ENCODE results near the gene PTPRT.
"Not testable (repeated sequence)": the region's sequence is repeated elsewhere in the genome, so short reads cannot be mapped to it uniquely, and the experiment has no call there.

Gene PTPRT

DNA sequence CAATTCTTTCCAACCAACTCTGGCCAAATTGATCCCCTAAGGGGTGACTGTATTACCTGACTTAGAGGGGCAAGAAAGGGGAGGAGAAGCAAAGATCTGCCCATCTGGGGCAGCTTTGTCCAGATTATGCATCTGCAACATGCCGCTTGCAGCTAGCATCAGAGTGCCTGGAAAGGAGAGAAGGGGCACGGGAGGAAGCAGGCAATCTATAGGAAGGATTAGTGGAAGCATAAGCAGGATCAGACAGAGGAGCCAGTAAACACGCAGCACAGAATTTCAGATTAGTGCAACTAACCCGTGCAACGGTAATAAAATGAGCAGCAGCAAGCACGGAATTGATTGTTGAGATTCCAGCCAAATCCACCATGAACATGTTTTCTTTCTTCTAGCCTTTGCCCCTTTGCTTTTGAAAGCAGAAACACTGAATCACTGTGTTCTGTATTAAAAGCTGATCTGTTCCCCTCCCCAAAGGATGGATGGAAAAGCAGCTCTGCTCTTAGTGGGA, 927.9 kb downstream of the PTPRT start:
- DNase-seq: no peak

- DNase-seq: no peak
Observed at GRCh38 chr20:42260184-42260583, 929.5 kb downstream of the PTPRT start.

DNA sequence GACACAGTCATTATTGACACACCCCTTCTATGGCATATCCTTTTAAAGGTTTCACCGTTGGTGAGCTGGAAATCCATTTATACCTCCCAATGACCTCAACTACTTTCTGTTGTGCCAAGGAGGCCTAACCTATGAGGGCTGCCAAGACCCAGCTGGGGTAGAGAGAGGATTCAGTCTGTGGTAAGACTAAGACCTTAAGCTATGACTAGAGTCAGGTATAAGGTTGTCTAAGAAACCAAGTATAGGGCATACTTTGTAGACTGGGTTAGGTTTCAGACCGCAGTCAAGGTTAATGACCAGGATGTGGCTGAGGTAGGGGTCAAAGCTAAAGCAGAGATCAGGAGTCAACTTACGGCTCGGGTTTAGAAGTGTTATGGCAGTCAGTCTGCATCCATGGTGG, 930.3 kb downstream of the PTPRT start:
- DNase-seq: no peak

DNA sequence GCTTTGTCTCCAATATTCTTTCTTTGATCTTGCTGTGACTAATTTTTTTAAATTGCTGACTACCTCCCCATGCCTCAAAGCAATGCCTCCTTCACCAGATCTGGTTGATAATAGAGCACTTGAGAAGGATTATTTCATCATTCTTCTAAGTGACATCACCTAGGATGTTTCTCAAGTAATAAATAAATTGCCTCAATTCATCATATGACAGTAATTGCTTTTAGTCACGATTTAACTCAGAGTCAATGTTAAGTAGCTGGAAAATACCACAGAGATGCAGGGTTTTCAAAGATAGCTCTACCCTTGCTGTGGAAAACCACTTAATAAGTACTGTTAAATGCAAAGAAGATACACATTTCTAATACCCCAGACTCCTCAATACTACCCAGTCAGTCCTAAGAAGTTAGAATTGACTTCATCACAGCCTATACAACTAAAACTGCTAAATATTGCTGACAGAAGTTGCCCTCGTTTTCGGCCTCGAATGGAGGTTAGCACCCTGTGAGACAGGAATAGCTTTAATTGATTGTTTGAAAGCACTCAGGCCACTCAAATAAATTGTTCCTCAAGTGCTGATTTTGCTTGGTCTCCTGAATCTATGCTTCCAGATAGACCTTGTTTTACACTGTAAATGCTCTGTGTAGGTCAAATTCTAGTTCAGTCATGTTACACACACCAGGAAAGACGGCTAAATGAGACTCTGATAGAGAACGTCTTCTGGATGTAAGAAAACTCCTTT, 931.0 kb downstream of the PTPRT start:
- DNase-seq: no peak

DNA sequence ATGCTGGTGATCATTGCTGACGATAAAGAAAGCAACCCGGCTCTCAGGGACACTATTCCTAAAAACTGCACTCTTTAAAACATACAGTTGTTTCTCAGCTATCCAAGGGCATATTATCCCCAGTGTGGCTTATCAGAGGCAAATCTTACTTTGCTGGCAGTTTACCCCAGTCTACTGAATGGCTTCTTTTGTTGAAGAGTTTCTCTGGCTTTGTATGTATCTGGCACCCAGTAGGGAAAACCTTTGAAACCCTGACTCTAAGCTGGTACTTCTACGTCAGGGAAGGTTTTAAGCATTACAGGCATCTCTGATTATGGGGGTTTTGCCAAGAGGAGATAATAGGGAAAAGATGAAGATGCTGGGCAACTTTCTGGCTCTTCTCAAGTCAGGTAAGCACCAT, 933.9 kb downstream of the PTPRT start:
- no peak for DNase-seq

- DNase-seq: no peak
Observed at GRCh38 chr20:42254673-42255072, 935.0 kb downstream of the PTPRT start.

GRCh38 chr20:42252116-42252515, 937.6 kb downstream of the PTPRT start:
- DNase-seq: no peak

DNA sequence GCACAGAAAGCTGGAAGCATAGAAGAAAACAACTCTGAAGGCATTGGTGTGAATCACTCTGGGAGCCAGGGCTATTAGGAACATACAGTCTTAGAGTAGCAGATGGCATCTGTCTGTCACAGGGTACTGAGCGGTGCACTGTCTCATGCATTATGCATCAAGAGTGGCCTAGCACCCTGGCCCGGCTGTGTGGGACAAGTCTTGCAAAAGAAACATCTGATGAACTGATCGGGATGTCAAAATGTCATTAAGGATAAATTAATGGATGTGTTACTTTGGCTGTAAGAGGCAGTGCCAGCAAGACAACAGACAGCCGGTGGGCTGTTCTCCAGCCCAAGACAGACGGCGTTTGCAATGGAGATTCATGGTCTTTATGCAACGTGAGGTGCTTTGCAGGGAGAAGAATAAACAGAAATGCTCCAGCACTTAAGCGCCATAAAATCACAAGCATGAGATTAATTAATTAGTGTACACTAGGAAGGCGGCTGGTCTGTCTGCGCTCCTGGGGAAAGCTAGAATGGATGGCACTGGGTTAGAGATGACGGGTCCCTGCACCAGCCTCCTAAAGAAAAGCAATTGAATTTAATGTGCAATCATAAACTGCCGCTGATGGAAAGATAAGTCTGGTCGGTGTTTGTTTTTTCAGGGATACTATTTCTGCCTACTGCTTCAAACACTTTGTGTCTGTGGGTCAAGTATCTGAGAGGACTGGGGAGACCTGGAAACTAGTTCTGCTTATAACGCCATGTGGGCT, 970.9 kb downstream of the PTPRT start:
- no peak for DNase-seq

DNA sequence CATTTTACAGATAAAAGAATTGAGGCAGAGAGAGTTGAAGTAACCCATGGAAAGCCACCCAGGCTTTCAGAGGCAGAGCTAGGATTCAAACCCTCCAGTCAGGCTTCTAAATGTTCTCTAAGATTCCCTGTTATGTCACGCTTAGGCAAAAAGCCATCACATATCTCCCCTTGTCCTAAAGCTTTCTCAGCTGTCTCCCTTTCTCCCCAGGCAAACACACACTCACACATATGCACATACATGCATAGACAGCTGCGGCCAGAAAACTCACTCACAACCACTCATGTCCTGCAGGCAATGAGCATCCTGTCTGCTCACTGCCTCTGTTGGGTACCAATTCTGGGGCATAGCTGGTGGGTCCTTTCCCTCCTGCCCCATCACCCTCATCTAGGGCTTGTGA, 975.6 kb downstream of the PTPRT start:
- no peak for DNase-seq

GRCh38 chr20:42212391-42212790, 977.3 kb downstream of the PTPRT start:
- no peak for DNase-seq

GRCh38 chr20:42206557-42206956, 983.1 kb downstream of the PTPRT start:
- not testable (repeated sequence) for DNase-seq

GRCh38 chr20:42204109-42204660, 985.5 kb downstream of the PTPRT start:
- no peak for DNase-seq

- DNase-seq: no peak
Observed at GRCh38 chr20:42197599-42197998, 992.1 kb downstream of the PTPRT start.

- no peak for DNase-seq
Observed at GRCh38 chr20:42193119-42193518, 996.6 kb downstream of the PTPRT start.

- DNase-seq: no peak
Observed at GRCh38 chr20:42192321-42192720, 997.4 kb downstream of the PTPRT start.

DNA sequence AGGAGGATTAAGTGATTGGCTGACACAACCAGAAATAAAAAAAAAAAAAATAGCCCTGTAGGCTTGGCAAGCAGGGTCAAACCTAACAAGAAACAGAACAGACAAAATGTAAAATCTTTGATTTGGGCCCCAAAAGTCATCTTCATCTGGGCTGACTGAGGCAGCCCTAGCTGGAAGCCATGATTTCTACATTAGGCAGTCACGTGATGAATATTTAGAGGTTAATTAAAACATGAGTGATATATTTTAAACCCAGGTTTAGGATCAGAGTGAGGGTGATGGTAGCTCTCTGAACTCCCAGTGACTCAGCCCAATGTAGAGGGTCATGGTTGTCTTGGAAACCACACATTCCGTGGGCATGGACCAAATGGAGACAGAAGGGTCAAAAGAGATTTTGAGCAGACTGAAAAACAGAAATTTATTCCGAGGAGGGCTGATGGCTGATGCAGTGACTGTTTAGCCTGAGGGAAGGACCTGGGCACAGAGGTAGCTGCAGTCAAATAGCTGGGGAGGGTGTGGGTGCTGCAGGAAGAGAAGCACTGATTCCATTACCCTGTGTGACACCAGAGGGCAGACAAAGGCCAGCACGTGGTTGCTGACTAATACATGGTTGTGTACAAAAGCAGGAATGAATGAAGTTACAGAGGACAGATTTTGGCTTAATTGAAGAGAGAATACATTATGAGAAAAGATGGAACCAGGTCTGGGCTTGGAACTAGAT, 998.4 kb downstream of the PTPRT start:
- no peak for DNase-seq

- no peak for DNase-seq
Observed at GRCh38 chr20:42190084-42190483, 999.6 kb downstream of the PTPRT start.

- DNase-seq: no peak
Observed at GRCh38 chr20:42186337-42186736, 1003.4 kb downstream of the PTPRT start.

DNA sequence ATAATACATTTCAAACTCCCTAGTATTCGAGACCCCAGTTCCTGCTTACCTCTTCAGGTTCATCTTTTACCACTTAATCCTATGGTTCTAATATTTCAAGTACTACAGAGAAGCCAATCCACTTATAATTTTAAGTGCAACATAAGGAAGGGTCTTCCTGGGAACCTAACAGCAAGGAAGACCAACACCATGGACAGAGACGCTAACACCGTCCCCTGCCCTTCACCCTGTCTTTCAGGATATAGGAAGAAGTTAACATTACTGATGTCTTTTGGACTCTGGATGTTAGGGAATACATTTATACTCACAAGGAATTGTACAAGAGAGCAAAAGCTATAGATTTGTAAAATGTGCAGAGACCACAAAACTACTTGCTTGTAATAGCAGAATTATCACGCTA, 1006.6 kb downstream of the PTPRT start:
- no peak for DNase-seq

GRCh38 chr20:42181064-42181463, 1008.6 kb downstream of the PTPRT start:
- DNase-seq: no peak

- DNase-seq: no peak
Observed at GRCh38 chr20:42179768-42180167, 1009.9 kb downstream of the PTPRT start.

DNA sequence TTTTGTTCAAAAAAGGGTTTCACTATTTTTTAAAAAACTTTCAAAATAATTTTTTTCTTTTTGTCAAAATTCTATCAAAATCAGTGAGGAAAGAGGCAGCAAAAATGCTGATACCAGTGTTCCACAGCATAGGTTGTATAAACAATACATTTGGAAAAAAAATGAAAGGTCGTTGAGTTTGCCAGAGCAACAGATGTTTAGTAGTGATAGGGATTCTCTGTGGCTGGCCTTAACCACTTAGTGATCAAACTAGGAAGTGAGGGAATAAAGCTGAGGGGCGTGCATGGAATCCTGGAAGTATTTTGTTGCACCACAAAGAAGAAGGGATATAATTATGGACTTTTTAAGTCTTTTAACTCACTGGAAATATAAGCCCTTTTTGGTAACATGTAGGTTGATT, 1016.3 kb downstream of the PTPRT start:
- DNase-seq: no peak

DNA sequence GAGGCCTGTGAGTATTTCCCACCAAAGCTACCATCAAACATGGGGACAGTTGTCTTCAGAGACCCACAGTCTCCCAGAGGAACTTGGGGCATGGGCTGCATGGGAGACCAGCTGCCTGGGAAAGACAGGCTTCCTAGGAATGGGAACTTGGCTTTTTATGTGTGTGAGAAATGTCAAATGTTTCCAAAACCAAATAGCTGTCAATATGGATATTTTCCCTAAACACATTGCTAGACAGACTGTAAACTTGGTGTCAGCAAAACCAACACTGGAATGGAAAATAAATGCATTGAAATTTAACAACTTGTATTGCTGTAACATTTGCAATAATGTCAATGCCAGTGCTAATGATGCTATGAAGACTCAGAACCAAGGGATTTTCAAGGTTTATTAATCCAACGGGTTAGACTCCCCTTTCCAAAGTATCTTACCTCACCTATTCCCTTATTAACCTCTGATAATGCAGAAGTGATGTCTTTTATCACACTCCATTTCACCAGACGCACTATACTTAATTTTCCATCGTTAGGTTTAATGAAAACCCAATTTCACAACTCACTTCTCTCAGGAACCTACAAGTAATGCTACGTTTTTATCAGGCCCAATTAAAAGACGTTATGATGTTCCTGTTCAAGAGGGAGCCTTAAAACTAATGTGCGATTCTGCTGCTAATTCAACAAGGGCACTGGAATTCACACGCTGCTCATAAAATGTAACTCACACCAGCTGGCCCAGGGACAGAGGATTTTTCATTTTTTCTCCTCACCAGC, 1025.4 kb downstream of the PTPRT start:
- no peak for DNase-seq

Measured in activated effector memory CD4-positive, alpha-beta T cell treated with Interleukin-2 at 50 U/mL for 16 hours (primary cell).